Stimulated activated naive B cell treated with anti-CD40 and anti-IgM and Interleukin-4, amounts not matched to agents 10 μg/mL and 1 μg/mL and 100 μg/mL, for 72 hours (primary cell): ENCODE results near the gene FCRLB.
"Not testable (repeated sequence)": the region's sequence is repeated elsewhere in the genome, so short reads cannot be mapped to it uniquely, and the experiment has no call there.

Source experiments
- ATAC-seq, 2 donors: fragments of 150-1000 bp; cut with Tn5 transposase; replicated peaks; 2 replicates each; pipeline ENCODE4 v1.10.0; 2021; ENCODE audit warnings: moderate library complexity in 1 of 2
- DNase-seq: peaks from one replicate; pipeline ENCODE4 v3.0.0; 2021
- H3K27ac Mint-ChIP-seq: one replicate; pipeline ENCODE4 v1.8.0; 2022; ENCODE audit warnings: mild to moderate bottlenecking, mixed read lengths
- H3K27me3 Mint-ChIP-seq, 2 donors: one replicate each; pipeline ENCODE4 v1.8.0; 2022; ENCODE audit warnings: mixed read lengths in 2 of 2
- H3K36me3 Mint-ChIP-seq, 2 donors: one replicate each; pipeline ENCODE4 v1.8.0; 2022; ENCODE audit warnings: mixed read lengths in 2 of 2, mild to moderate bottlenecking in 1 of 2
- H3K4me1 Mint-ChIP-seq, 2 donors: one replicate each; pipeline ENCODE4 v1.8.0; 2022; ENCODE audit warnings: mixed read lengths in 2 of 2, mild to moderate bottlenecking in 1 of 2
- H3K4me3 Mint-ChIP-seq, 2 donors: one replicate each; pipeline ENCODE4 v1.8.0; 2022; ENCODE audit warnings: mild to moderate bottlenecking in 2 of 2, mixed read lengths in 2 of 2, moderate library complexity in 1 of 2
- H3K9me3 Mint-ChIP-seq, 2 donors: one replicate each; pipeline ENCODE4 v1.8.0; 2022; ENCODE audit warnings: mixed read lengths in 2 of 2, mild to moderate bottlenecking in 1 of 2

FCRLB gene

GRCh38 chr1:161720956-161721737, at the start of gene FCRLB:
TSS of gene FCRLB (plus strand) at chr1:161721544. CDS start at chr1:161722673, 1,129 bp downstream.
- no peaks in the 10 kb centered on the region for H3K9me3 Mint-ChIP-seq
- peak within 1 kb of the TSS; percentile 6 to 46 for H3K4me3 Mint-ChIP-seq
- H3K27me3 Mint-ChIP-seq: no peaks in the 10 kb centered on the region
- peaks cover 51 to 85% of the 10 kb centered on the region in 2 donors for H3K4me1 Mint-ChIP-seq
- peaks cover 0 to 2% of the 10 kb centered on the region in 2 donors for H3K36me3 Mint-ChIP-seq
- ATAC-seq (no peak), DNase-seq (no peak)
- H3K27ac Mint-ChIP-seq: peak within 1 kb of the TSS; percentile 16

- not testable (repeated sequence) for H3K27me3 Mint-ChIP-seq, H3K27ac Mint-ChIP-seq, H3K9me3 Mint-ChIP-seq, ATAC-seq, H3K4me3 Mint-ChIP-seq, DNase-seq
- peaks cover 10 to 11% of the 10 kb centered on the region in 2 donors for H3K4me1 Mint-ChIP-seq
- peaks cover 2 to 24% of the 10 kb centered on the region in 2 donors for H3K36me3 Mint-ChIP-seq
Observed at GRCh38 chr1:161673437-161673836, 47.9 kb upstream of the FCRLB start.

- peaks cover 10 to 11% of the 10 kb centered on the region in 2 donors for H3K4me1 Mint-ChIP-seq
- DNase-seq, H3K9me3 Mint-ChIP-seq, H3K4me3 Mint-ChIP-seq, H3K27me3 Mint-ChIP-seq, H3K27ac Mint-ChIP-seq, ATAC-seq: not testable (repeated sequence)
- peaks cover 2 to 27% of the 10 kb centered on the region in 2 donors for H3K36me3 Mint-ChIP-seq
Observed at GRCh38 chr1:161674447-161674846, 46.9 kb upstream of the FCRLB start.

- not testable (repeated sequence) for ATAC-seq, DNase-seq, H3K27me3 Mint-ChIP-seq, H3K4me3 Mint-ChIP-seq, H3K27ac Mint-ChIP-seq, H3K9me3 Mint-ChIP-seq
- Mint-ChIP-seq H3K36me3 (peaks cover 2 to 27% of the 10 kb centered on the region in 2 donors), H3K4me1 (peaks cover 10 to 11% of the 10 kb centered on the region in 2 donors)
Observed at GRCh38 chr1:161674908-161675307, 46.4 kb upstream of the FCRLB start.

- Mint-ChIP-seq H3K27me3 (no peaks in the 10 kb centered on the region), H3K9me3 (no peaks in the 10 kb centered on the region), H3K36me3 (peaks cover 2 to 27% of the 10 kb centered on the region in 2 donors), H3K27ac (no peak overlapping the region), H3K4me3 (no peak overlapping the region), H3K4me1 (peaks cover 9 to 10% of the 10 kb centered on the region in 2 donors)
- ATAC-seq: no peak
- no peak for DNase-seq
Observed at GRCh38 chr1:161676441-161676840, 44.9 kb upstream of the FCRLB start.

- no peaks in the 10 kb centered on the region for H3K9me3 Mint-ChIP-seq
- H3K4me1 Mint-ChIP-seq: peaks cover 7 to 10% of the 10 kb centered on the region in 2 donors
- DNase-seq (no peak), ATAC-seq (no peak)
- H3K4me3 Mint-ChIP-seq: no peak overlapping the region
- peak overlapping the region; percentile 83 for H3K27ac Mint-ChIP-seq
- no peaks in the 10 kb centered on the region for H3K27me3 Mint-ChIP-seq
- peaks cover 2 to 27% of the 10 kb centered on the region in 2 donors for H3K36me3 Mint-ChIP-seq
Observed at GRCh38 chr1:161676958-161677689, 44.2 kb upstream of the FCRLB start.

- Mint-ChIP-seq H3K4me1 (peaks cover 7 to 12% of the 10 kb centered on the region in 2 donors), H3K9me3 (no peaks in the 10 kb centered on the region), H3K4me3 (no peak overlapping the region), H3K27me3 (no peaks in the 10 kb centered on the region), H3K27ac (no peak overlapping the region), H3K36me3 (peaks cover 2 to 27% of the 10 kb centered on the region in 2 donors)
- DNase-seq (no peak), ATAC-seq (no peak)
Observed at GRCh38 chr1:161678500-161678899, 42.8 kb upstream of the FCRLB start.

GRCh38 chr1:161681879-161682278, 39.5 kb upstream of the FCRLB start:
- no peak overlapping the region for H3K4me3 Mint-ChIP-seq
- no peak for DNase-seq
- H3K9me3 Mint-ChIP-seq: no peaks in the 10 kb centered on the region
- ATAC-seq: no peak
- peaks cover 5 to 8% of the 10 kb centered on the region in 2 donors for H3K4me1 Mint-ChIP-seq
- no peaks in the 10 kb centered on the region for H3K27me3 Mint-ChIP-seq
- H3K27ac Mint-ChIP-seq: no peak overlapping the region
- peaks cover 8 to 17% of the 10 kb centered on the region in 2 donors for H3K36me3 Mint-ChIP-seq

- peaks cover 5 to 10% of the 10 kb centered on the region in 2 donors for H3K4me1 Mint-ChIP-seq
- no peaks in the 10 kb centered on the region for H3K9me3 Mint-ChIP-seq
- DNase-seq (no peak), ATAC-seq (no peak)
- H3K4me3 Mint-ChIP-seq: no peak overlapping the region
- no peak overlapping the region for H3K27ac Mint-ChIP-seq
- H3K36me3 Mint-ChIP-seq: peaks cover 3 to 5% of the 10 kb centered on the region in 2 donors
- peaks cover 0 to 2% of the 10 kb centered on the region in 2 donors for H3K27me3 Mint-ChIP-seq
Observed at GRCh38 chr1:161688946-161689345, 32.4 kb upstream of the FCRLB start.

- Mint-ChIP-seq H3K27me3 (peaks cover 6 to 8% of the 10 kb centered on the region in 2 donors), H3K4me3 (no peak overlapping the region), H3K27ac (no peak overlapping the region), H3K36me3 (peaks cover 0 to 2% of the 10 kb centered on the region in 2 donors), H3K9me3 (peaks cover 0 to 3% of the 10 kb centered on the region in 2 donors), H3K4me1 (peaks cover 5 to 10% of the 10 kb centered on the region in 2 donors)
- DNase-seq: no peak
- ATAC-seq: no peak
Observed at GRCh38 chr1:161691846-161692245, 29.5 kb upstream of the FCRLB start.

GRCh38 chr1:161693020-161693712, 28.2 kb upstream of the FCRLB start:
- H3K27ac Mint-ChIP-seq, H3K4me3 Mint-ChIP-seq, H3K36me3 Mint-ChIP-seq, DNase-seq, H3K27me3 Mint-ChIP-seq, H3K9me3 Mint-ChIP-seq, H3K4me1 Mint-ChIP-seq, ATAC-seq: not testable (repeated sequence)

- H3K27me3 Mint-ChIP-seq, ATAC-seq: not testable (repeated sequence)
Observed at GRCh38 chr1:161698302-161698701, 23.0 kb upstream of the FCRLB start.

GRCh38 chr1:161702250-161702649, 19.1 kb upstream of the FCRLB start:
- Mint-ChIP-seq H3K9me3 (peaks cover 0 to 2% of the 10 kb centered on the region in 2 donors), H3K27ac (no peak overlapping the region), H3K36me3 (no peaks in the 10 kb centered on the region), H3K27me3 (no peaks in the 10 kb centered on the region), H3K4me3 (no peak overlapping the region), H3K4me1 (peaks cover 5 to 9% of the 10 kb centered on the region in 2 donors)
- DNase-seq (no peak), ATAC-seq (no peak)

More at GRCh38 chr1:161698302-161698701, 23.0 kb upstream of the FCRLB start:
- H3K27ac Mint-ChIP-seq, H3K36me3 Mint-ChIP-seq, DNase-seq, H3K4me3 Mint-ChIP-seq, H3K4me1 Mint-ChIP-seq, H3K9me3 Mint-ChIP-seq: not testable (repeated sequence)

- DNase-seq (peak; percentile 77), ATAC-seq (peak; percentile 83 to 86)
- H3K4me1 Mint-ChIP-seq: peaks cover 18 to 20% of the 10 kb centered on the region in 2 donors
- H3K27ac Mint-ChIP-seq: no peak overlapping the region
- no peaks in the 10 kb centered on the region for H3K9me3 Mint-ChIP-seq
- peaks cover 8% of the 10 kb centered on the region in 2 donors for H3K36me3 Mint-ChIP-seq
- peak overlapping the region; percentile 8 to 57 for H3K4me3 Mint-ChIP-seq
- no peaks in the 10 kb centered on the region for H3K27me3 Mint-ChIP-seq
Observed at GRCh38 chr1:161705537-161705936, 15.8 kb upstream of the FCRLB start.
